ENCODE results near the gene CWF19L1.

Gene CWF19L1

DNA sequence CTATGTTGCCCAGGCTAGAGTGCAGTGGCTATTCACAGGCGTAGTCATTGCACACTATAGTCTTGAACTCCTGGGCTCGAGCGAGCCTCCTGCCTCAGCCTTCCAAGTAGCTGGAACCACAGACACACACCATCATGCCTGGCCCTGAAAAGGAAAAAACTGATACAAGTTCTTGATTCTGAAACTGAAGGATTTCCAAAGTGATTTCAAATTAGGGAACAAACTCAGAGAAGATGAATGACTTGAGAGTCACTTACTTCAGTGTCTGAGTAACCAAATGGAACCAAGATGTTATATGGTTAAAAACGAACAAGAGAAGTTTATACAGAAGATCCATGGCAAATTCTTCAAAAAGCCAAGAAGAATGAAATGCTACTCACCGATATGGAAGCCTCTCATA lies 14.4 kb downstream of the CWF19L1 start:
- no peak for DNase-seq (ENCODE audit: low read depth)

DNA sequence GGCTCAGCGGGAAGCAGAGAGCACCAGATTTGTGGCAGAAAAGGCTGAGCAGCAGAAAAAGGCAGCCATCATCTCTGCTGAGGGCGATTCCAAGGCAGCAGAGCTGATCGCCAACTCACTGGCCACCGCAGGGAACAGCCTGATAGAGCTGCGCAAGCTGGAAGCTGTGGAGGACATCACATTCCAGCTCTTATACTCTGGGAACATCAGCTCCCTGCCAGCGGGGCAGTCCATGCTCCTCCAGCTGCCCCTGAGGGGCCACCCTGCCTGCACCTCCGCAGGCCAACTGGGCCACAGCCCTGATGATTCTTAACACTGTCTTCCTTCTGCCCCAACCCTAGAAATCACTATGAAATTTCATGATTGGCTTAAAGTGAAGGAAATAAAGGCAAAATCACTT lies 18.6 kb downstream of the CWF19L1 start:
- DNase-seq (ENCODE audit: low read depth): no peak

DNA sequence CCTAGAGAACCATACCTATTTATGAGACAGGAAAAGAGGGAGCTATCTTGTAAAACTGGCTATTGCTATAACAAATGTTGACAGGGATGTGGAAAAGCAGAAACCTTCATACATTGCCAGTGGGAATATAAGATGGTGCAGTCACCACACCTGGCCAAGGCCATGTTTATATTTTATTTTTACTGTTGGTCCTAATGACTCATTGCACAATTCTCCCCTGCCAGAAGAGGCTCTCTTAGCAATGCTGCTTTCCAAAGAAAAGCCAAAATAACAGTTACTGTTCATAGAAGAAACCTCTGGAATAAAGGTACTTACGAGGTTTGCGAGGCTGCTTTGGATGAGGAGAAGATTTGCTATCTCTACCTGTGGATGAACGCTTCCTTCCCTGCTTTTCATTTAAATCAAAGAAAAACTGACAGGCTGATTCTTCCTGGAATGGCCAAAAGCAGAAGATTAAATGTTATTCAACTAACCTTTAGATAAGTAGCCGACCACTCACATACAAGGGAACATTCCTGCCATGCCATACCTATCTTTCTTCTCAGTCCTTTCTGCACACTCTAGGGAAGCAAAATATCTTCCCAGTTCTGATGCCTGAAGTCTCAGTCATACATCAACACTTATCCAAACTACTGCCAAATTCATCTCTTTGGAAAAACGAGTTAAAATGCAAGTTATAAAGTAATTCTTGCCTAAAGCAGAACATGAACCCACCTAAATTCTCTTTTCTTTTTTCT lies 21.8 kb downstream of the CWF19L1 start:
- no peak for DNase-seq (ENCODE audit: low read depth)

DNA sequence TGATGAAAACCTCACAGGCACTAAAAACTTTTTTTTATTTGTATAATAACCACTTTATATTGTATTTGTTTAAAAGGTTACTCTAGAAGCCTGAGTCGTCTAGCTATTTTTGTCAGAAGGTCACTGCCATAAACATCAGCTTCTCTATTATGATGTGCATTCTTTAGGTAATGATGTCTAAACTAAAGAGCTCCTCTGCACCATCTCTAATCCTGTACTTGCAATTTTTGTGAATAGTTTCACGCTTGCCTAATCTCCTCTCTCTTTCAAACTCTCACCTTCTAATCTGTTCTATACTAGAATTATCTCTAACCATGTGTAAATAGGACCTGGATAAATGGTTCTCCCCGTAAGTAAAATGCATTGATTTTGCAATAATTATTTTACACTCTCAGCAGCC lies 27.6 kb downstream of the CWF19L1 start:
- no peak for DNase-seq (ENCODE audit: low read depth)

DNA sequence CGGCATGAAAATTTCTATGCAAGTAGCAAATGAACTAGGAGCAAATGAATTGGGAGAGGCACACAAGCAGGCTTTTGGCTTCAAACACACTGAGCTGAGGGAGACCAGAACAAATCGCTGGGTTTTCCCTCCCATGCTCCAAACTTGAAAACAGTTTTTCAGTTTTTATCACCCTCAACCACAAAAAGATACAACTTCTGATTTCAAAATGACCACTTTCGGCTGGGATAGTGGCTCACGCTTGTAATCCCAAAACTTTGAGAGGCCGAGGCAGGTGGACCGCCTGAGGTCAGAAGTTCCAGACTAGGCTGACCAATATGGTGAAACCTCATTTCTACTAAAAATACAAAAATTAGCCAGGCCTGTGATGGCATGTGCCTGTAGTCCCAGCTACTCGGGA lies 29.0 kb downstream of the CWF19L1 start:
- DNase-seq (ENCODE audit: low read depth): no peak

DNA sequence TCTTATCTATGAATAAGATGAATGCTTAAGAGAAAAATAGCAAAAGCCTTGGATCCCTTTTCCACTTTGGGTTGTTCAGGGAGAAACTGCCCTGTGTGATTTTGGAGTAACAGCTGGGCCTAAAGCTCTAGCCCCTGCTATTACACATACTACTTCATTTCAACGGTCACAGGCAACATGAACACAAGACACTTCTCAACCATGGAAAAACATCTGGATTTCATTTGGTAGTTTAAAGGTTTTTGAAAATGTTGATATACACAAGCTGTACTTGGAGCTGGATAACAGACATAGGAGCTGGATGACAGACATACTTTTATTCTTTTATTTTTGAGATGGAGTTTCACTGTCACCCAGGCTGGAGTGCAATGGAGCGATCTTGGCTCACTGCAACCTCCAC lies 35.3 kb downstream of the CWF19L1 start:
- DNase-seq (ENCODE audit: low read depth): no peak

DNA sequence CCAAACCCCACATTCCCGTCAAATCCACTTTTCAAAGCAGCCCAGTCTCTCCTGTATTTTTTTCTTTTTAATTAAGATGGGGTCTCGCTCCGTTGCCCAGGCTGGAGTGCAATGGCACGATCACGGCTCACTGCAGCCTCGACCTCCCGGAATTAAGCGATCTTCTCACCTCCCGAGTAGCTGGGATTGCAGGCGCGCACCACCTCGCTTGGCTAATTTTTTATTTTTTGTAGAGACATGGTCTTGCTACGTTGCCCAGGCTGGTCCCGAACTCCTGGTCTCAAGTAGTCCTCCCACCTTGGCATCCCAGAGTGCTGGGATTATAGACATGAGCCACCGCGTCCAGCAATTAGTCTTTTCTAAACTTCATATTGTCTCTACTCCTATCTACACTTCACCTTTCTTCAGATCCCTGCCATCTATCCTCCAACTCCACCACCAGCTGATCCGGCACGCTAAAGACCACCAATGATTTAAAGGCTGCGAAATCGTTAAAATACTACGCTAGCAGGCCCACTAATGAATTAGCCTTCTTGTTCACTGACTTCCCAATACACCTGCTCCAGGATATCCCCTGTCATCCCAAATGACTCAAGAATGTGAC lies 37.5 kb downstream of the CWF19L1 start:
- no peak for DNase-seq (ENCODE audit: low read depth)

DNA sequence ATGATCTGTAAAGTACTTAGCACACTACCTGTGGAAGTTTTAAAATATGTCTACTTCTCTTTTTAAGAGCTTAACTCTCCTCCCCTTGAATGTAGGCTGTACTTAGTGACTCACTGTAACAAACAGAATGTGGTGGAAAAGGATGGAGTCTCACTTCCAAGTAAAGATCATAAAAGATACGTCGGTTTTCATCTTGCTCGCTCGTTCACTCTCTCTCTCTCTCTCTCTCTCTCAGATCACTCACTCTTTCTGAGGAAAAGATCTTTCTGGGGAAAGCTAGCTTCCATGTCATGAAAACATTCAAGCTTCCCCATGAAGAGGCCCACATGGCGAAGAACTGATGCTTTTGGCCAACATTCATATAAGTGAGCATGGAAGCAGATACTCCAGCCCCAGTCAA lies 43.6 kb downstream of the CWF19L1 start:
- DNase-seq (ENCODE audit: low read depth): no peak

DNA sequence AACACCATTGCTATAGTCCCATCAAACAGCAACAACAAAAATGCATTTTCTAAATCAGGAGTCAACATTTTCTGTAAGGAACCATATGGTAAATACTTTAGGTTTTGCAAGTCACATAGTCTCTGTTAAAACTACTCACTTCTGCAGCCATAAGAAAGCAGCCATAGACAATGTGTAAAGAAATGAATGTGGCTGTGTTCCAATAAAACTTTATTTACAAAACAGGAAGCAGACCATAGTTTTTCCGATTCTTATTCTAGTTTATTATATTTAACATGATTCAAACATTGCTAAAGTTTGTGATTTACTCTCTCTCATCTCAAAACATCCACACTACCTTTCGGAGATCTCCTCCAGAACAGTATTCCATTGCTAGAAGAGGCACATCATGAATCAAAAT lies 44.9 kb downstream of the CWF19L1 start:
- DNase-seq (ENCODE audit: low read depth): no peak

DNA sequence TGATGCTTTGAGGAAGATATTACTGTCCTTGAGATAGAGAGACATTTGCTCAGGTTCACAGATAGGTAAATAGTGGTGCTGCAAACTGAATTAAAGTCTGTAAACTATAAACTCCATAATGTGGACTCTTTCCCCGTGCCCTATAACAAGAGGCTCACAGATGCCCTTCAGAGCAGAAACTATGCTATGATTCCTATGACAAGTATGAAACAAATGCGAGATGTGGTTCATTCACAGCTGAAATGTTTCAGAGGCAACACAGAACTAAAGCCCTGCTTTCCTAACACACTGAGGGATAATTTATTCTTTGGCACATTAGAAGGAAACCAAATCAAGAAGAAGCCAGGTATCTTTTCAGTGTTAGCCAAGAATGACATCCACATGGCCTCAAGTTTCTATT lies 51.4 kb downstream of the CWF19L1 start:
- DNase-seq (ENCODE audit: low read depth): no peak

DNA sequence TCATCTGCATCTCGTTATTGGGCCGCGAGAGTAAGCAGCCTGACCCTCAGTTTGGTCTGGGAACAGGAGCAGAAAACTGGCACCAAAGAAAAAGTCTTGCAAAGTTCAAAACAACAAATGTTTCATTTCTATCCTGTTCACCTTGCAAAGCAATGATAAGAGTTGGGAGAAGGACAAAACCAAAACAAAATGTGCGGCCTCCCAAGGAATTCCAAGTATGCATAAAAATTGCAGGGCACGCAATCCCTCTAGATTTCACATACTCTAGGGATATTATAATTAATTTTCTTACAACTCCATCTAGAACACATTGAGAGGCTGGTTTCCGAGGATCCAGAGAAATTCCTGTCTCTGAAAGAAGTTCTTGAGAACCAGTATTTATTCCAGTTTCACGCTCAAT lies 58.1 kb downstream of the CWF19L1 start:
- no peak for DNase-seq (ENCODE audit: low read depth)

DNA sequence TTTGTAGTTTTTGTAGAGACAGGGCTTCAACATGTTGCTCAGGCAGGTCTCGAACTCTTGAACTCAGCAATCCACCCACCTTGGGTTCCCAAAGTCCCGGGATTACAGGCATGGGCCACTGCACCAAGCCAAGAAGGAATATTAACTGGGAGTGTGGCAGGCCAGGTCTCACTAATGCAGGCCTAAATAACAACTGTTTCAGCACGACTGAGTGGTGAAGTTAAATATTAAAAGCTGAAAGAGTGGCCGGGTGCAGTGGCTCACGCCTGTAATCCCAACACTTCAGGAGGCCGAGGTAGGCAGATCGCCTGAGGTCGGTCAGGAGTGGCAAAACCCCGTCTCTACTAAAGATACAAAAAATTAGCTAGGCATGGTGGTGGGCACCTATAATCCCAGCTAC lies 59.2 kb downstream of the CWF19L1 start:
- no peak for DNase-seq (ENCODE audit: low read depth)

DNA sequence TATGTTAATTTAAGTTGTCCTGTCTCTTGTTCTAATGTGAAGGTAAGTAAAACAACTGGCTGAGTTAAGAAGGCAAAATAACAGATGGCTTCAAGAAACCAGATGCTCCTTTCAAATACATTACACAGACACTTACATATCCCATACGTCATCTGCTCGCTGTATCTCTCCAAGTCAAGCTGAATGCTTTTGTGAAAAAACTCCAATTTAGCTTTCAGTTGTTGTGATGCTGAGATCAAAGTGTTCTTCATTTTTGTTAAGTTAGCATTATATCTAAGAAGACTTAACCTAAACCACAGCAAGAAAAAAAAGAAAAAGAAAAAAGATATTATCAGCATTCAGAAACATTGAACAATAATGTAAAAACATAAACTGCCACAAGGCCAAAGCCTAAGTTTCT lies 63.1 kb downstream of the CWF19L1 start:
- no peak for DNase-seq (ENCODE audit: low read depth)

DNA sequence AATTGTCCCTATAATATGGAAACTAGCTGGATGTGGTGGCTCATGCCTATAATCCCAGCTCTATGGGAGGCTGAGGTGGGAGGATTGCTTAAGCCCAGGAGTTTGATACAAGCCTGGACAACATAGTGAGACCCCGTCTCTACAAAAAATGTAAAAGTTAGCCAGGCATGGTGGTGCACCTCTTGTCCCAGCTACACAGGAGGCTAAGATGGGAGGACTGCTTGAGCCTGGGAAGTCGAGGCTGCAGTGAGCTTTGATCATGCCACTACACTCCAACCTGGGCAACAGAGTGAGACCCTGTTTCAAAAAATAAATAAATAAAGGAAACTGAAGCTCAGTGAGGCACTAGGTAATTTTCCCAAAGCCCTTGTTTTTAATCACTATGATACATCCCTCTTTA lies 65.9 kb downstream of the CWF19L1 start:
- no peak for DNase-seq (ENCODE audit: low read depth)

DNA sequence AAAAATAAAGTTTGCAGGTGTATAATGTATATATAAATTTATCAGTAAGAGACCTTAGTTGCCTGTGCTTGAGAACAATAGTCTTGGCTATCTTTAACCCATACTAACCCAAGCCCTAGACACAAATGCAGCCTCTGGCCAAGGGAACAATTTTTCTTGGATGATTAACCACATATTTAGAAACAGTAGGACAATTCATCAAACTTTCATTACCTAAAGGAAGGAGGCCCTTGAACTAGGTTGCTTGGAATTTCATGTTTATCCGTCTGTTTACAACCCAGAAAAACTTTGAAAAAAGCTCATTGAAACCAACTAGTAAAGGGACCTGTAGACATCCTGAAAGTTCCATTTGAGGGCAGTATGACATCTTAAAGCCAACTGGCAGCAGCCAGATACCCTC lies 72.7 kb downstream of the CWF19L1 start:
- no peak for DNase-seq (ENCODE audit: low read depth)

DNA sequence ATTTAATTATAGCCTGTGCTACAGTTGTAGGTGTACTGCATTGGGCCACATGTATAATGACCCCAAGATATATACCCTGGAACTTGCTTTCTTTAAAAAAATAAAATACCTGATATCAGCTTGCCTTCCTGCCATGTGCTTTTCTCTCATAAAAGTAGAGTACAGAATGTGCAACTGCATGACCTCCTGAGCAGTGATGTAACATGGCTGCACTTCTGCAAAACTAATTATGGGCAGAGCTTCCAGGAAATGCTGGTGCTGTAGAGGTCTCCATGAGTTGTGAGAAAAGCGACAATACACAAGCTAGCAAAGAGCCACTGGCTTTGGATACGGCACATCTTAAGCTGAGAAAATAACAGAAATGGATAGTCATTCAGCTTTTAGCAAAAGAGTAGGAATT lies 75.1 kb downstream of the CWF19L1 start:
- no peak for DNase-seq (ENCODE audit: low read depth)

DNA sequence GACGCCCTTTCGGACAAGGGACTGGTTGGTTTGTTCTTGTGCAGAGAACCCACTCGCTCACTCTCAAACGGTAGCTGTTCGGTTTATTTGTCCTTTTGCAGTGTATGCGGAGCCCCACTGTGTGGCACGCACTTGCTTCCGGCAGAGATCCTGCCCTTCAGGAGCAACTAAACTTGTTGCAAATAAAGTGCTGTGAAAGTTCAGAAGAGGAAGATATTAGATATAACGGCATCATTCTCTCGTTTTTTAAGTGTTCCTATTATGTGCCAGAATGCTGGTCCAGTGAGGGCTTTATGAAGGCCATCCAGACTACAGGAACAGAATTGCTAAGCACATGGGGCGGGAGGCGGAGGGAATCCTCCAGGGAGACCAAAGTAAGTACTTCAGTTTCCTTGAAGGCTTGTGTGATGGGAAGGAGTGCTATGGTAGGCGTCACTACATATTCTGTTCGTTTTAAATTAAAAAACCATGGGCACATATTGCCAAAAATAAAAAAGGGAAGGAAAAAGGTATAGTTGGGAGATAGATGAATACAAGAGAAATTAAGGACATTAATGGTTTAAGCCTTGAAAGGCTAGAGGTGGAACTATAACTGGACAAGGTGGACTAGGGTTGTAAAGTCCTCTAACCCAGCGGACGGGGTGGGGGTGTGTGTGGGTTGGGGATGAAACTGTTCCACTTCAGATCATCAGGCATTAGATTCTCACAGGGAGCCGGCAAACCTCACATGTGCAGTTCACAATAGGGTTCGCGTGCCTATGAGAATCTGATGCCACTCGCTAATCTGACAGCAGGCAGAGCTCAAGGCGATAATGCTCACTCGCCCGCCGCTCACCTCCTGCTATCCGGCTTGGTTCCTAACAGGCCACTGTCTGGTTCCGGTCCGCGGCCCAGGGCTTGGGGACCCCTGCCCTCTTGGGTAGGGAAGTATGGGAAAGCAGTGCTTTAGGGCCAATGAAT lies 80.9 kb downstream of the CWF19L1 start:
- peak; percentile 58 for DNase-seq (ENCODE audit: low read depth)

DNA sequence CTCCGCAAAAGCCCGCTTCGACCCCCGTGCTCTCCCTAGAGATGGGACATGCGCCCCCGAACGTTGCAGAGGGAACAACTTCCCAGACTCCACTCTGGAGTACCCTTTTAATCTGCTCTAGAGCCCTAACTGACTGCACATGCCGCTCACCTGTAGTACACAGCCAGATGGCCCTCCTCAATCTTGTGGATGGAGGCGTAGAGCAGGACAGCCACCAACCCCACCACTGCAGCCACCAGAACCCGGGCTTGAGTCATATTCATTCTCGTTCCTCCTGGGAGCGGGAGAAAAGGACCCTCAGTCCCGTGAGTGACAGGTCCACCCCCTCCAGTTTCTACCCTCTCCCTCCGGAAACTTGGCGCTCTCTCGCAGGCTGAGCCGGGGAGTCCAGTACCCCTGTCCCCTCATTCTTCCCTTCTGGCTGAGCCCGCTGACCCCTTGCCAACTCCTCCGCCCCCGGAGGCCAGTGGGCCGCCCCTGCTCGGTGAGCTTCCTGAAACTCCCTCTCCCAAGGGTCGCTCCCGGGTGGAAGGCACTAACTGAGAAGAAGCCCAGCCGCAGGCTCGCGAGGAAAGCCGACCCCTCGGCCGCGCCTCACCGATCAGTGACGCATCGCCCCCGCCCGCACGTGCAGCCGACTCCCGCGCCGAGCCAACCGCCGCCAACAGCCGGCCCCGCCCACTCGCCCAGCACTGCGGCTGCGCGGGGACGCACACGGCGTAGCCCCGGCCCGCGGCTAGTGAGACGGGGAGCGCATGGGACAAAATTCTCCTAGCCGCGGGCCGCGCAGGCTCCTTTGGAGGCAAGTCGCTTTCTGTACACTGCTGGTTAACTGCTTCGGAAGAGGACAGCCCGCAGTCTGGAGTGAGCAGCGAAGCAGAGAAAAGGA lies 81.8 kb downstream of the CWF19L1 start, which contains the start of gene ERLIN1:
Gene ERLIN1, minus strand, starts transcription at position 666 of the 889 bp plus-strand sequence. Its CDS starts 403 bp downstream, at position 263.
- DNase-seq (ENCODE audit: low read depth): peak; percentile 95

DNA sequence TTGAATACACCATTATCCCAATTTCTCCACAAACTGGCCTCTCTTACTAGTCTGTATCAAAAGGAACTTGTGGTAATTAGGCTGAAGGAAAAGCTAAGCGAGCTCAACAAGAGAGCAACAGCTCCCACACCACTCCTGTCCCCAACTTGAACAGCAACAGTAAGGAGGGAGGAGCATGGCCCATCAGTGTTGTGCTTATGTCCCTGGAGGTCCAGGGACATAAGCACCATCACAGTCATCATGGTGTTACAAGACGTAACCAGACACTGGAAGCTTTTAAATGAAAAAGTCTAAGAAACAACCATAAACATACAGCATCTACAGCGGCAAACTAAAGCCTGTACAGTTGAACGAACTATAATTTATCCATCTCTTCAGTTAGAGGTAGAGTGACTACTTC lies 82.6 kb downstream of the CWF19L1 start:
- DNase-seq (ENCODE audit: low read depth): peak; percentile 41

DNA sequence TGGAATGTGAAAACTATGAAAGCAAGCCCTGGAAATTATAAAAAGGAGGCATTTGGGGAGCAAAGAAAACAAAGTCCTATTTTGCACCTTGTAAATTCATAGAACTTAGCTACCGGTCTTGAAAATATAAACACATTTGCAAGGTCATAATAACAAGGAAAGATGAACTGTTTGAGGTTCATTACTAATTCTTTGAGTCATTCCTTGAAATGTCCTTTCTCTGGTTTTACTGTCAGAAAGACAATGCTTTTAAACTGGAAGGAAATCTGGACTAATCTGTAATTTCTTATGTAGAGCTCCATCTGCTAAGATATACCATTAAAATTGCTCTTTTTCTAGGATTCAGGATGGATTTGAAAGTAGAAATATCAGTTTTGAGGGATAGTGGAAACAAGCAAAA lies 83.0 kb downstream of the CWF19L1 start:
- DNase-seq (ENCODE audit: low read depth): peak; percentile 65

DNA sequence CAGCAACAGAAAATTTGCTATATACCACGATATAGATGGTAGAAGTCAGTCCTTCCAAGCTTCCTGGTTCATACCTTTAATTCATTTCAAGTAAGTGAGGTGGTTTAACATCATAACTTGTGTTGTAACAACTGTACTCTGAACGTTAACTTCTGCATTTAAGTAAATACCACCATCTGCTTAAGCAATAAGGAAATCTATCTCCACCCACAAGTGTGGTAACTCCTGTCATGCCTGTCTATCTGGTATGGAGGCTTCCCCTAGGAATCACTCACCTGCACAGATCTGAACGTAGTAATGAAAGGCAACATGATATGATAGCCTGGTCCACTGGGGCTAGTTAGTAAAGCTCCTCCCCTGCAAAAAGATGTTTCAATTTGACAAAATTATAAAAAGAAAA lies 84.0 kb downstream of the CWF19L1 start:
- DNase-seq (ENCODE audit: low read depth): no peak

DNA sequence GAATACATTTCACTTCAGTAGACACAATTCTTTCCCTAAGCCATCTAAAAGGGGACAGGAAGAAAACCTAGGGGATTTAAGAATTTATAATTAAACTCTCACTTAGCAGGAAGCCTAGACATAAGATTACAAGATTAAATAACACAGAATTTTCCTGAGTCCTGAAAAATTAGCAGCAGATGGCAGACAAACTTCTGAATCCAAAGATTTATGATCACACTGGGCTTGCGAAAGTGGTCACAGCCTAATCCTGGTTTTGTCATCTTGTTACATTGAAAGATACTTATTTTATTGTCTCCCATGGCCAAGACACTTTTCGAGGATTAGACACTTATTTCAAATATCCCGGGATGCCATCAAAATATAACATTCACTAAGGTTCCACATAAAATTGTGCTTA lies 84.5 kb downstream of the CWF19L1 start:
- DNase-seq (ENCODE audit: low read depth): no peak

Measured in ELR (cell line).